Bone marrow (tissue), 2 donors: ENCODE results near the gene FGF18.
"Not testable (repeated sequence)": the region's sequence is repeated elsewhere in the genome, so short reads cannot be mapped to it uniquely, and the experiment has no call there.

Experiments used
- DNase-seq, 2 donors: peaks; one replicate each; lab custom pipeline; 2025; lab: John Stamatoyannopoulos, UW

FGF18 gene

GRCh38 chr5:171497494-171497893 is 78.0 kb downstream of the FGF18 start:
- DNase-seq: not testable (repeated sequence)

GRCh38 chr5:171498166-171498565 is 78.7 kb downstream of the FGF18 start:
- DNase-seq: no peak

GRCh38 chr5:171499611-171500010 is 80.2 kb downstream of the FGF18 start:
- no peak for DNase-seq

GRCh38 chr5:171505473-171506043 is 86.1 kb downstream of the FGF18 start:
- no peak for DNase-seq

- no peak for DNase-seq
Observed at GRCh38 chr5:171506951-171507350, 87.5 kb downstream of the FGF18 start.
